LHCN-M2 (cell line): ENCODE measurements around the gene CSRP1. TPM values are rescaled to one million over a fixed set of nuclear protein-coding genes. Genes with fewer than 3 reads are reported as not detected.
"Not testable (repeated sequence)": the region's sequence is repeated elsewhere in the genome, so short reads cannot be mapped to it uniquely, and the experiment has no call there.

Experiments used
- DNase-seq: peaks from one replicate; pipeline ENCODE4 v3.0.0-alpha.2; 2012; ENCODE audit warnings: low read depth
- total RNA-seq: library from RNA; depleted of rRNA; stranded (reverse); fragments of >200 nt; gene quantifications from 2 replicates; pipeline ENCODE4 v1.2.3, GENCODE V29; 2014

The CSRP1 gene
- total RNA-seq, 1 experiment from 2014 or later = 336 TPM

DNA sequence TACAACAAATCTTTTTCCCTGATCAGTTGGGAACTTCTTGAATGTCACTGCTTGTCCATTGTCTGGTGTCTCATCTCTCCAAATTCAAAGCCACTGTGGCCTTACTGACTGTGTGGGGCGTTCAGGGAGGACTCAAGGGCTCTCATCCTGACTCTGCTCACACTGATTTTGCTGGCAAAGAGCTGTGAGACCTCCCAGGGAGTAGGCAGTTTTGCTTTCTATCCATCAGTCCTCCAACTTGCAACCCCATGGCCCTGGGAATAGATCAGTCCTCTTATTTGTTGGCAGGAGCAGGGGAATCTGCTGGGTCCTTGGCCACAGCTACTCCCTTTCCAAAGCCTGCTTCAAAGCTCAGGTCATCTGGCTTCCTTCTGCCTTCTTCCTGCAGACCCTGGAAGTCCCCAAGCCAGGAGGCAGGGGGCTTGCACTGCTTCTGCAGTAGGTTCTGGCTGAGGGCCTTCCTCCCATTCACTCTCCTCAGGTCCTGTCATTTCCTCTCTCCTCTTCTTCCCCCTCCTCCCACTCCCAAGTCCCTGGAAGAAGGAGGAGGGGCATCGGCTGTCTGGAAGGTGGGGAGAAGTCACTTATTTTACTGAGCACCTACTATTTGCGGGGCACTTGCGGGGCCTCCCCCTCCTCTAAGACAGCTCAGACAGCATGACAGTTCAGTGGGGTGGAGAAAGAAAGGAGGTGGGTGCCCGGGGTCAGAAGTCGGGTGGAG, 31.1 kb upstream of the CSRP1 start:
- DNase-seq = no peak

- DNase-seq = no peak
Observed at GRCh38 chr1:201537467-201537866, 30.5 kb upstream of the CSRP1 start.

- DNase-seq = no peak
Observed at GRCh38 chr1:201537028-201537427, 30.1 kb upstream of the CSRP1 start.

- peak; percentile 82 for DNase-seq
Observed at GRCh38 chr1:201536558-201536957, 29.6 kb upstream of the CSRP1 start.

DNA sequence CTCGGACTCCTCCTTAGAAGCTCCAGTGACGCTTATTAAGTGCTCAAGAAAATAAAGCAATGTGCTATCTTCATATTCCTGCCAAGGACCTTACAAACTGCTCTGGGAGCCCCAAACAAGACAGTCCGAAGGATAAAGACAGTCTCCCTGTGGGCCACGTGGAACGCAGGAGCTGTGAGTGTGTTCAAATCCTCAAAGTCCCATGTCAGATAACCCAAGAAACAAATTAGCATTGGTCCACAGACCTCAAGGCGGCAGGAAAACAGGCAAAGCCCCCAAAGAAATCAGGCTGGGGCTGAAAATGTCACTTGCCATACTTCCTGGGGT, 29.0 kb upstream of the CSRP1 start:
- DNase-seq = no peak

- peak; percentile 68 for DNase-seq
Observed at GRCh38 chr1:201535046-201535918, 28.4 kb upstream of the CSRP1 start.

DNA sequence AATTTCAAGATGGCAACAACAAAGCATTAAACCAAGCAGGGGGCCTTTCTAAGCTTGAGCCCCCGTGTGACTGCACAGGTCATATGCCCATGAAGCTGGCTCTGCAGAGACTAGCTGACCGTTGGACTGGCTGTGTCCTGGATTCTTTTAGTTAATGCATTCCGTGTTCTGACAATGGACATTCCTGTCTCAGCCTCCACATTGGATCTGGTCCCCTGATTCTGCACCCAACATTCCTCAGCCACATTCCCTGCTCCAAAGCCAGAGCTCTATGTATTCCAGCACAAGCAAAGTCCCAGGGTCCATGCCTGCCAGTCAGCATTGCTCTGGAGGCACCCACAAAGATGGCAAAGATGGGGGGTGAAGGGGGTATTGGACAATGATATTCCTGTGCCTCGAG, 26.9 kb upstream of the CSRP1 start:
- no peak for DNase-seq

DNA sequence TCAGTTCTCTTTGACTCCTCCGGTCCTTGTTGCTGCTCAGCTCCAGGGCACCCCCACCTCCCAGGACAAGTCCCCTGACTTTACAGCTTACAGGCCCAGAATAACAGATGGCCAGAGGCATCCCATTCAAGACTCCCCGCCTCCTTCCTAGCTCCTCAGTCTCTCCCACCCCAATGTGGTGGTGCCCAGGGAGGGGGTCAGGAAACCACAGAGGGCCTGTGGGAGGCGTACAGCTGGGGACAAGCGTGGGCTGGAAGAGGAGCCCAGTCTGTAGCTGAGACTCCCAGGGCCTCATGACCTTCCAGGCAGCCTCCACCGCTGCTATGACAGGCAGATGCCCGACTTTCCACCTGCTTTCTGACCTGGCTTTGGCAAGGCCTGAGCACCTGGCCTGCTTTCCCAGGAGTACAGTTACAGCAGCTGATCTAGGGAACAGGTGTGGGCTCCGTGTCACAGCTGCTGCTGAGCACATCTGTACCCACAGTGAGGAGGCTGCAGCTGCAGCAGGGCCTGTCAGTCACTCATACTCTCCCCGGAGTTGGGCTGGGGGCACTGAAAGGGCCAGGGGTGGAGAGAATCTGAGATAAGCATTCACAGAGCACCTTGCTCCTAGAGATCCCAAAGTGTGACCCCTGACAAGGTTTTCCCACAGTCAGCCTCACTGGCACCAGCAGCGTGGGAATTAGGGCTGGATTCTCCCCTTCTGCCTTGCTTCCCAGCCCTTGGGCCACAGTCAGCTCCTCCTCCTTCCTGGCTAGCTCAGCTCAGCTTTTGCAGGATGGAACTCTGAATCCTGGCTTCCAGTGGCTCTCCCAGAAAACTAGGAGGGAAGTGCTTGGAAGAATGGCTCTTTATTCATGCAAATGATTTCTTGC, 24.9 kb upstream of the CSRP1 start:
- DNase-seq = peak; percentile 97

- DNase-seq = peak; percentile 83
Observed at GRCh38 chr1:201530741-201531531, 24.0 kb upstream of the CSRP1 start.

DNA sequence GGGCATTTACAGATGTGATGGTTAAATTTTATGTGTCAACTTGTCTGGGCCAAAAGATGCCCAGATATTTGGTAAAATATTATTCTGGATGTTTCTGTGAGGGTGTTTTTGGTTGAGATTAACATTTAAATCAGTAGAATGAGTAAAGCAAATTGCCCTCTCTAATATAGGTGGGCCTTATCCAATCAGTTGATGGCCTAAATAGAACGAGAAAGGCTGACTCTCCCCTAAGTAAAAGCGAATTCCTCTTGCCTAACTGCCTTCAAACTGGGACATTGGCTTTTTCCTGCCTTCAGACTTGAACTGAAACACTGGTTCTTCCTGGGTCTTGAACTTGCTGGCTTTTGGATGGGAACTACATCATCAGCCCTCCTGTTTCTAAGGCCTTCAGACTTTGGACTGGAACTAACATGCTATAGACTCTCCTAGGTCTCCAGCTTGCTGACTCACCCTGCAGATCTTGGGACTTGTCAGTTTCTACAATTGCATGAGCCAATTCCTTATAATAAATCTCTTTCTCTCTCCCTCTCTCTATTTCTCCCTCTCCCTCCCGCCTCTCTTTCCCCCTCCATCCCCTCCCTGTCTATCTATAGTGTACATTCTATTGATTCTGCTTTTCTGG, 21.8 kb upstream of the CSRP1 start:
- DNase-seq = no peak

DNA sequence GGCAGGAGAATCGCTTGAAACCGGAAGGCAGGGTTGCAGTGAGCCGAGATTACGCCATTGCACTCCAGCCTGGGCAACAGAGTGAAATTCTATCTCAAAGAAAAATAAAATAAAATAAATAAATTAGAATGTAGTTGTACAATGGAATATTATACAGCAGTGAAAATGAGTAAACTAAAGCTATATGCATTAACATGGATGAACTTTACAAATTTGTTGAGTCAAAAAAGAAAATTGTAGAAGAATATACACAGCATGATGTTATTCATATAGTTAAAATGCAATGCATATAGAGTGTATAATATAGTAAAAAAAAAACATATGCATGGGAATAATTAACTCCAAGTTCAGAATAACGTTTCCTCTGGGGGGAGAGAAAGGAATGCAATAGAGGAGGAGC, 21.0 kb upstream of the CSRP1 start:
- no peak for DNase-seq

DNA sequence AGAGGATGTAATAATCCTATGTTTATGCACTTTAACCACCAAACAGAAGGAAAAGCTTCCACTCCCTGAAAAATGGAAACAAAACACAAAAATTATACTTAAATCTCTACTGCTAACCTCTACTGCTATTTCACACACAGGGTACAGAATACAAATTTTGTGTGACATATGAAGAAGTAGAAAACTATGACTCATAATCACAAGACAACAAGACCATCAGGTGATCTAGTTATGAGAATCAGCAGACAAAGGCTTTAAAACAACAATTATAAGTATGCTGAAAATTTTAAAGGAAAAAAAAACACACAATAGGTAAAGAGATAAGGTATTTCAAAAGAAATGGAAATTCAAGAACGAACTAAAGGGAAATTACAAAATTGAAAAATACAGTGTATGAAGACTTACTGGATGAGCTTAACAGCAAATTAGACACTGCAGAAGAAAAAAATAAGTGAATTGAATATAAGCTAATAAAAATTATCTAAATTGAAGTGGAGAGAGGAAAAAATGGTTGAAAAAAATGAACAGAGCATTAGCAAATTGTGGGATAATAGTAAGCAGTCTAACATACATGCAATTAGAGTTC, 18.4 kb upstream of the CSRP1 start:
- no peak for DNase-seq

- not testable (repeated sequence) for DNase-seq
Observed at GRCh38 chr1:201520046-201520575, 13.2 kb upstream of the CSRP1 start.

GRCh38 chr1:201518071-201518470, 11.1 kb upstream of the CSRP1 start:
- no peak for DNase-seq

DNA sequence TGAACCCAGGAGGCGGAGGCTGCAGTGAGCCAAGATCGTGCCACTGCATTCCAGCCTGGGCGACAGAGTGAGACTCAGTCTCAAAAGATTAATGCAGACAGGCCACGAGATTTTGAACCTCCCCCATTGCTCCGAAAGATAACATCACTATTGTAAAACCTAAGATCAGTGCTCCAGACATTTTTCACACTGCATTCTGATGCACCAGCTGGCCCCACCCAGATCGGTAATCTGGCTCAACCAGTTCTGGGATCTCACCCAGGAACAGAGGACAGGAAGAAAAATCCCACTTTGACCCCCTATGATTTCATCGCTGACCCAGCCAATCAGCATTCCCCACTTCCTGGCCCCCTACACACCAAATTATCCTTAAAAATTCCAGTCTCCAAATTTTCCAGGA, 10.7 kb upstream of the CSRP1 start:
- DNase-seq = no peak

- DNase-seq = no peak
Observed at GRCh38 chr1:201516511-201517127, 9.7 kb upstream of the CSRP1 start.

DNA sequence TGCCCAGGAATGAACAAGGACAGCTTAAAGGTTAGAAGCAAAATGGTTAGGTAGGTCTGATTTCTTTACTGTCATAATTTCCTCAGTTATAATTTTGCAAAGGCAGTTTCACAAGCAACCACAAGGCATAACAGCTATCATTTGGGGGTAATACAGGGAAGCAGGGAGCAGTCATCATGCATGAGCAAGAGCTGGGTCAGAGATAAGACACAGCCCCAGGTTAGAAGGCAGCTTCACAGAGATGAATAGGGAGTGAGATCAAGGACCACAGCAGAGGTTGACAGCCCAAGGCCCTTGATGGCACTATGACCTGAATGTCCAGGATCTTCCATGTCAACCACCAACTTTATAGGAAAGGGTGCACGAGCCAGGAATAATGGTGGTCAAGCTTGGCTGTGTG, 9.0 kb upstream of the CSRP1 start:
- DNase-seq = no peak

- DNase-seq = no peak
Observed at GRCh38 chr1:201515062-201515750, 8.3 kb upstream of the CSRP1 start.

GRCh38 chr1:201514466-201514865, 7.5 kb upstream of the CSRP1 start:
- no peak for DNase-seq
